Measurements from ENCODE around the gene HSF2BP. TPM values are rescaled to one million over a fixed set of nuclear protein-coding genes. Genes with fewer than 3 reads are reported as not detected.
A peak's percentile ranks its signal among the peaks of the same experiment; 100 is the strongest.

HSF2BP gene
- total and polyA plus RNA-seq, 2 of the 8 experiments (the other 6 are each of a cell fraction or from before 2014, with no cell fraction given), result 0.51 to 0.93 TPM

DNA sequence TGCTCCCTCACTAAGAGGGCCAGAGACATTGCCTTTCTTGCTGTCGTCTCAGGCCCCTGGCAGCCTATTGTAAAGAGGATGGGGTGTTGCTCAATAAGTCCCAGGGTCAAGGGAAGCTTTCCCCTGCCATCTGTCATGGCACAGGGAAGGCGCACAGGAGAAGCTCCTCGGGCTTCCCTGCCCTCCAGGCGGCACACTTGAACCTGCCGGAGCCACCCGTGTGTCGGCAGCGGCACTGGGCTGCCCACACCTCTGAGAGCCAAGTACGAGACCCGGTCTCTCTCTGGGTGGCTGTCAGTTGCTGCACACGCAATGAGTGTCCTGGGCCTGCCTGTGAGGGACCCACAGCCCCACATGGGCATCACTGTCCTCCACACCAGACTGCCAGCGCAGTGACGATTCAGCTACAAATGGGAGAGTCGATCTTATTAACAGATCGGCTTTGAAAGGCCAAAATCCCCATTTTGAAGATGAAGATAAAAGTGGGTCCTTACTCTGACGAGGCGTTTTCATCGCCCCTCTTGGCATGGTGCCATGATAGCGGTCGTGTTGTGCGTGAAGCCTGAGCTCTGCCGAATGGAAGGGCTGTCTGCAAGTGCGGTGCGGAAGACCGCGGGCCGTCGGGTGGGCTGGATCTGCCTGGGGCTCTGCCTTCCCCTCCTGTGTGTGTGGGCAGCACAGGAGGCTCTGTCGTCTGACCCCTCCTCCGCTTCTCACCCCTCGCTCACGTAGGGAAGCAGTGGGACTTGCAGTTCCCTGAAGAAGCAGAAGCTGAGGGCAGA lies 30.5 kb upstream of the HSF2BP start:
- Histone ChIP-seq H3K79me1 (ENCODE audit: low read depth, low read length) (0 out of 2 replicates have a peak, but pooled peaks cover 2% of the 10 kb centered on the region), H4K5ac (ENCODE audit: insufficient read length, low read depth, low read length) (no peak overlapping the region), H2AK5ac (ENCODE audit: low read depth, low read length) (no peak overlapping the region), H3K36me3 (ENCODE audit: control insufficient read depth in 2 of 4, insufficient read depth in 4 of 4, low read length in 3 of 4) (peaks cover 43 to 92% (median 82%) of the 10 kb centered on the region in 4 experiments), H4K8ac (ENCODE audit: extremely low read depth, insufficient read depth, low read length) (no peak overlapping the region), H2BK12ac (ENCODE audit: low read depth, low read length) (no peak overlapping the region), H2BK5ac (ENCODE audit: low read depth, low read length) (no peak overlapping the region), H3K23me2 (ENCODE audit: low read depth, low read length) (no peaks in the 10 kb centered on the region), H3K79me2 (ENCODE audit: control insufficient read depth in 1 of 2, insufficient read depth in 2 of 2, low read length in 2 of 2) (no peaks in the 10 kb centered on the region), H3K4me3 (ENCODE audit: extremely low read depth in 1 of 4, insufficient read depth in 2 of 4, low read depth in 3 of 4, low read length in 4 of 4) (no peak overlapping the region), H3K27me3 (replicated peaks in 1 of 4; ENCODE audit: control insufficient read depth in 3 of 4, extremely low read depth in 1 of 4, insufficient read depth in 3 of 4, low read length in 3 of 4) (no peaks in the 10 kb centered on the region), H3K56ac (replicated peaks; ENCODE audit: insufficient read length, low read depth, low read length) (no peak overlapping the region), H3K4me1 (replicated peaks in 1 of 4; ENCODE audit: control insufficient read depth in 3 of 4, insufficient read depth in 4 of 4, low read length in 3 of 4) (no peaks in the 10 kb centered on the region), H3K18ac (ENCODE audit: extremely low read depth, low read length) (no peak overlapping the region), H2BK120ac (replicated peaks; ENCODE audit: low read depth, low read length) (no peak overlapping the region), H4K91ac (replicated peaks; ENCODE audit: insufficient read length, low read length) (no peak overlapping the region), H4K20me1 (replicated peaks in 1 of 2; ENCODE audit: control insufficient read depth in 1 of 2, insufficient read depth in 2 of 2, low read length in 2 of 2) (peaks cover 2 to 10% of the 10 kb centered on the region in 2 experiments), H3K9me3 (ENCODE audit: insufficient read depth in 2 of 2, low read depth in 1 of 2, low read length in 1 of 2) (no peaks in the 10 kb centered on the region), H3K14ac (ENCODE audit: insufficient read length) (no peak overlapping the region), H3K9ac (replicated peaks in 1 of 4; ENCODE audit: extremely low read depth in 1 of 4, low read depth in 3 of 4, low read length in 3 of 4) (no peak overlapping the region), H3K23ac (ENCODE audit: insufficient read length) (no peak overlapping the region), H2BK20ac (ENCODE audit: low read length) (no peak overlapping the region), H3K27ac (ENCODE audit: low read depth, low read length) (no peak overlapping the region), H3K4me2 (ENCODE audit: insufficient read depth in 1 of 2, low read depth in 2 of 2, low read length in 2 of 2) (no peak overlapping the region), H2BK15ac (ENCODE audit: low read length) (no peak overlapping the region), H3K4ac (replicated peaks; ENCODE audit: insufficient read length, low read depth, low read length) (no peak overlapping the region), H2AFZ (ENCODE audit: low read length) (no peak overlapping the region)
- FAIRE-seq (no peak), DNase-seq (ENCODE audit: low read depth in 1 of 2, low spot score in 2 of 2) (no peak)
- 95% methylated on average over 32 of the region's 32 CpGs; no CpG with 5 or more reads in 1 of the 2 experiments for WGBS, 2 experiments (ENCODE audit: extremely low coverage in 1 of 2, insufficient coverage in 1 of 2, insufficient read length in 1 of 2, insufficient replicate concordance in 2 of 2, low coverage in 1 of 2, low lambda C conversion rate in 2 of 2, missing lambda C conversion rate in 1 of 2)
- ChIA-PET POLR2A (ENCODE audit: partially characterized antibody) (interaction anchor here (0.9 to 2.5 kb wide), 4 partner anchors 8 to 28 kb away, joined by 3 to 10 read pairs (median 5); no protein-coding TSS in a partner anchor), CTCF (ENCODE audit: partially characterized antibody) (interaction anchor here (1.2 to 3.1 kb wide), 2 partner anchors 9 to 39 kb away, joined by 4 to 8 read pairs; no protein-coding TSS in a partner anchor)
- peak; percentile 17; the same call in 1 of the 2 replicates for TF ChIP-seq POLR2AphosphoS5 (IDR thresholded peaks at IDR 0.05; ENCODE audit: low read depth, low read length)
- no peak for TF ChIP-seq ASH2L (IDR thresholded peaks at IDR 0.05; ENCODE audit: low read length)
- TF ChIP-seq PHF8 (conservative IDR thresholded peaks at IDR 0.05; ENCODE audit: low read depth, low read length), result no peak
- TF ChIP-seq MAX (IDR thresholded peaks at IDR 0.05), result no peak
